CD14-positive monocyte (primary cell): ENCODE measurements around the gene PAQR8. TPM values are rescaled to one million over a fixed set of nuclear protein-coding genes. Genes with fewer than 3 reads are reported as not detected.
A peak's percentile ranks its signal among the peaks of the same experiment; 100 is the strongest.

Experiments
- DNase-seq, 3 donors: peaks; one replicate each; pipeline ENCODE4 v3.0.0-alpha.2; 2011 to 2022
- H2AFZ ChIP-seq: 2 replicates; pipeline ENCODE4 v1.6.0; 2012; ENCODE audit warnings: mild to moderate bottlenecking, low read depth, low read length, inconsistent platforms; ENCODE audit not compliant: insufficient read depth, poor library complexity, severe bottlenecking
- H3K27ac ChIP-seq, 2 donors: 1 replicate in 1 of 2; 2 replicates in 1 of 2; pipeline ENCODE4 v1.5.1; 2012 to 2013; ENCODE audit warnings: low read length in 2 of 2, control low read depth in 1 of 2, inconsistent platforms in 1 of 2, low read depth in 1 of 2, mild to moderate bottlenecking in 1 of 2
- H3K27me3 ChIP-seq, 2 donors: one replicate each; pipeline versions ENCODE4 v1.6.0 to v1.6.1; 2011 to 2013; ENCODE audit warnings: low read length in 2 of 2; ENCODE audit not compliant: control insufficient read depth in 2 of 2, insufficient read depth in 2 of 2
- H3K36me3 ChIP-seq, 2 donors: replicated peaks in 1 of 2; 1 replicate in 1 of 2; 2 replicates in 1 of 2; pipeline versions ENCODE4 v1.5.1 to v1.6.1; 2012 to 2013; ENCODE audit warnings: low read length in 2 of 2, control low read depth in 1 of 2, inconsistent platforms in 1 of 2, mild to moderate bottlenecking in 1 of 2; ENCODE audit not compliant: insufficient read depth in 2 of 2, control insufficient read depth in 1 of 2
- H3K4me1 ChIP-seq, 2 donors: 1 replicate in 1 of 2; 2 replicates in 1 of 2; pipeline versions ENCODE4 v1.5.1 to v1.6.1; 2012 to 2013; ENCODE audit warnings: low read length in 2 of 2, control low read depth in 1 of 2, inconsistent platforms in 1 of 2, mild to moderate bottlenecking in 1 of 2, moderate library complexity in 1 of 2; ENCODE audit not compliant: insufficient read depth in 2 of 2, control insufficient read depth in 1 of 2
- H3K4me2 ChIP-seq: replicated peaks from 2 replicates; pipeline ENCODE3; 2012; ENCODE audit warnings: low read length, moderate library complexity, mild to moderate bottlenecking; ENCODE audit not compliant: poor library complexity, severe bottlenecking; ENCODE audit errors: extremely low read depth
- H3K4me3 ChIP-seq, 3 experiments: fragments of 200-600 bp in 1 of 3; sonication (generic) in 1 of 3; replicated peaks in 1 of 3; 1 replicate in 2 of 3; 2 replicates in 1 of 3; pipeline ENCODE4 v1.5.1; 2011 to 2013; ENCODE audit warnings: low read length in 3 of 3, mild to moderate bottlenecking in 3 of 3, control low read depth in 2 of 3, low read depth in 2 of 3, inconsistent platforms in 1 of 3, moderate library complexity in 1 of 3
- H3K79me2 ChIP-seq: 2 replicates; pipeline ENCODE4 v1.6.0; 2012; ENCODE audit warnings: mild to moderate bottlenecking, control low read depth, inconsistent platforms, low read length, moderate library complexity; ENCODE audit not compliant: insufficient read depth
- H3K9ac ChIP-seq: 2 replicates; pipeline ENCODE4 v1.6.0; 2017; ENCODE audit warnings: low read length, mild to moderate bottlenecking; ENCODE audit not compliant: insufficient read depth, poor library complexity, severe bottlenecking
- H3K9me3 ChIP-seq, 2 donors: replicated peaks in 1 of 2; 1 replicate in 1 of 2; 2 replicates in 1 of 2; pipeline versions ENCODE4 v1.5.1 to v1.6.1; 2012 to 2013; ENCODE audit warnings: low read length in 2 of 2, control low read depth in 1 of 2; ENCODE audit not compliant: control insufficient read depth in 1 of 2, insufficient read depth in 1 of 2
- H4K20me1 ChIP-seq: 2 replicates; pipeline ENCODE4 v1.6.0; 2012; ENCODE audit warnings: mild to moderate bottlenecking, low read length, control low read depth, moderate library complexity; ENCODE audit not compliant: insufficient read depth
- H3K27ac Mint-ChIP-seq, 7 donors: one replicate each; pipeline ENCODE4 v1.8.0; 2020; ENCODE audit warnings: mild to moderate bottlenecking in 7 of 7, mixed read lengths in 7 of 7, moderate library complexity in 6 of 7, inconsistent platforms in 2 of 7
- H3K27me3 Mint-ChIP-seq, 3 donors: one replicate each; pipeline ENCODE4 v1.8.0; 2021 to 2022; ENCODE audit warnings: low read depth in 3 of 3, mild to moderate bottlenecking in 3 of 3, mixed read lengths in 3 of 3, moderate library complexity in 3 of 3, inconsistent platforms in 1 of 3
- H3K36me3 Mint-ChIP-seq, 2 donors: one replicate each; pipeline ENCODE4 v1.8.0; 2020; ENCODE audit warnings: mixed read lengths in 2 of 2, inconsistent platforms in 1 of 2, mild to moderate bottlenecking in 1 of 2
- H3K4me1 Mint-ChIP-seq: one replicate; pipeline ENCODE4 v1.8.0; 2020; ENCODE audit warnings: mild to moderate bottlenecking, mixed read lengths
- H3K4me3 Mint-ChIP-seq, 2 donors: one replicate each; pipeline ENCODE4 v1.8.0; 2020; ENCODE audit warnings: mild to moderate bottlenecking in 2 of 2, mixed read lengths in 2 of 2, moderate library complexity in 1 of 2
- H3K9me3 Mint-ChIP-seq, 7 donors: one replicate each; pipeline ENCODE4 v1.8.0; 2020 to 2022; ENCODE audit warnings: mixed read lengths in 7 of 7, mild to moderate bottlenecking in 6 of 7, moderate library complexity in 6 of 7, inconsistent platforms in 2 of 7
- WGBS: methylation state at CpG from one replicate; pipeline ENCODE4 v1.1.5; 2013; ENCODE audit warnings: missing lambda C conversion rate; ENCODE audit not compliant: insufficient coverage; 5-methylcytosine and 5-hydroxymethylcytosine counted together
- intact Hi-C, 2 donors: fragments of 100-400 bp; cut with micrococcal nuclease; formaldehyde crosslinking; loops; one replicate each; pipeline versions ENCODE4 v1.15.0 to v1.15.1; 2023
- polyA plus RNA-seq, 3 donors: library from polyadenylated mRNA; depleted of rRNA in 1 of 3; unstranded in 2 of 3; stranded (reverse) in 1 of 3; fragments of 300-500 nt in 2 of 3; fragments of >200 nt in 1 of 3; fragmentation: Illumina TruSeq in 2 of 3; gene quantifications; 1 replicate in 2 of 3; 2 replicates in 1 of 3; pipeline ENCODE4 v1.2.3, GENCODE V29; 2012 to 2021
- TF ChIP-seq, protein P1 (sequence below): fragments of 200-600 bp; IDR thresholded peaks from one replicate; pipeline ENCODE4 v1.8.0; 2022; ENCODE audit warnings: antibody characterized with exemption, mild to moderate bottlenecking

PAQR8 gene
- polyA plus RNA-seq, 3 donors = 2.4 to 17.4 (median 6.8) TPM

- TF ChIP-seq, protein P1, sequence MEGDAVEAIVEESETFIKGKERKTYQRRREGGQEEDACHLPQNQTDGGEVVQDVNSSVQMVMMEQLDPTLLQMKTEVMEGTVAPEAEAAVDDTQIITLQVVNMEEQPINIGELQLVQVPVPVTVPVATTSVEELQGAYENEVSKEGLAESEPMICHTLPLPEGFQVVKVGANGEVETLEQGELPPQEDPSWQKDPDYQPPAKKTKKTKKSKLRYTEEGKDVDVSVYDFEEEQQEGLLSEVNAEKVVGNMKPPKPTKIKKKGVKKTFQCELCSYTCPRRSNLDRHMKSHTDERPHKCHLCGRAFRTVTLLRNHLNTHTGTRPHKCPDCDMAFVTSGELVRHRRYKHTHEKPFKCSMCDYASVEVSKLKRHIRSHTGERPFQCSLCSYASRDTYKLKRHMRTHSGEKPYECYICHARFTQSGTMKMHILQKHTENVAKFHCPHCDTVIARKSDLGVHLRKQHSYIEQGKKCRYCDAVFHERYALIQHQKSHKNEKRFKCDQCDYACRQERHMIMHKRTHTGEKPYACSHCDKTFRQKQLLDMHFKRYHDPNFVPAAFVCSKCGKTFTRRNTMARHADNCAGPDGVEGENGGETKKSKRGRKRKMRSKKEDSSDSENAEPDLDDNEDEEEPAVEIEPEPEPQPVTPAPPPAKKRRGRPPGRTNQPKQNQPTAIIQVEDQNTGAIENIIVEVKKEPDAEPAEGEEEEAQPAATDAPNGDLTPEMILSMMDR = no peak
These were observed 36.1 kb upstream of the PAQR8 start for GRCh38 chr6:52325695-52326471.

GRCh38 chr6:52326540-52327364 is 35.2 kb upstream of the PAQR8 start:
- Histone ChIP-seq H3K4me1 (peaks cover 16 to 17% of the 10 kb centered on the region in 2 donors), H3K79me2 (no peaks in the 10 kb centered on the region), H3K27ac (no peak overlapping the region), H3K9me3 (no peaks in the 10 kb centered on the region), H3K27me3 (no peaks in the 10 kb centered on the region), H3K36me3 (no peaks in the 10 kb centered on the region), H4K20me1 (no peaks in the 10 kb centered on the region), H3K4me3 (no peak overlapping the region), H3K9ac (no peak overlapping the region), H2AFZ (no peak overlapping the region), H3K4me2 (no peak overlapping the region)
- TF ChIP-seq, protein P1 = no peak
- Mint-ChIP-seq H3K27ac (no peak overlapping the region), H3K27me3 (peaks cover 0 to 2% (median 1%) of the 10 kb centered on the region in 3 donors), H3K4me3 (no peak overlapping the region), H3K9me3 (no peaks in the 10 kb centered on the region), H3K4me1 (peaks cover 16% of the 10 kb centered on the region), H3K36me3 (no peaks in the 10 kb centered on the region)
- WGBS = 100% methylated on average over 1 of the region's 3 CpGs
- DNase-seq = no peak
- intact Hi-C loops = no loop called here

More at GRCh38 chr6:52325695-52326471, 36.1 kb upstream of the PAQR8 start:
- peaks cover 14% of the 10 kb centered on the region for H3K4me1 Mint-ChIP-seq
- H3K27ac Mint-ChIP-seq = peak overlapping the region in 1 of 7 donors; percentile 57
- DNase-seq = no peak
- H3K36me3 ChIP-seq = no peaks in the 10 kb centered on the region
- no peaks in the 10 kb centered on the region for H3K9me3 Mint-ChIP-seq
- H3K27ac ChIP-seq = no peak overlapping the region
- 97% methylated on average over 5 of the region's 14 CpGs for WGBS
- H3K79me2 ChIP-seq = no peaks in the 10 kb centered on the region
- no peak overlapping the region for H3K4me2 ChIP-seq
- H3K27me3 ChIP-seq = no peaks in the 10 kb centered on the region
- H3K9ac ChIP-seq = no peak overlapping the region
- no peak overlapping the region for H2AFZ ChIP-seq
- H3K36me3 Mint-ChIP-seq = no peaks in the 10 kb centered on the region
- H3K4me3 ChIP-seq = no peak overlapping the region
- H3K9me3 ChIP-seq = no peaks in the 10 kb centered on the region
- peaks cover 0 to 2% (median 1%) of the 10 kb centered on the region in 3 donors for H3K27me3 Mint-ChIP-seq
- intact Hi-C loops = no loop called here
- no peak overlapping the region for H3K4me3 Mint-ChIP-seq
- no peaks in the 10 kb centered on the region for H4K20me1 ChIP-seq
- H3K4me1 ChIP-seq = peaks cover 16 to 17% of the 10 kb centered on the region in 2 donors
